ENCODE results near the gene GRB7.

Gene GRB7

GRCh38 chr17:39777534-39778365, 40.0 kb downstream of the GRB7 start:
- Mint-ChIP-seq H3K27ac (peak overlapping the region; percentile 95), H3K4me3 (peak overlapping the region; percentile 80), H3K27me3 (no peaks in the 10 kb centered on the region), H3K4me1 (ENCODE audit: low read depth) (peaks cover 87% of the 10 kb centered on the region), H3K9me3 (no peaks in the 10 kb centered on the region), H3K36me3 (ENCODE audit: low read depth) (peaks cover 93% of the 10 kb centered on the region)
- DNase-seq: no peak

- Mint-ChIP-seq H3K27ac (peak overlapping the region; percentile 81), H3K9me3 (no peaks in the 10 kb centered on the region), H3K4me1 (ENCODE audit: low read depth) (peaks cover 78% of the 10 kb centered on the region), H3K4me3 (no peak overlapping the region), H3K27me3 (no peaks in the 10 kb centered on the region), H3K36me3 (ENCODE audit: low read depth) (peaks cover 92% of the 10 kb centered on the region)
- DNase-seq: no peak
These were observed 43.5 kb downstream of the GRB7 start for GRCh38 chr17:39781031-39781860.

- peaks cover 92% of the 10 kb centered on the region for H3K36me3 Mint-ChIP-seq (ENCODE audit: low read depth)
These were observed 44.1 kb downstream of the GRB7 start for GRCh38 chr17:39781861-39782213.

GRCh38 chr17:39782481-39782880, 44.7 kb downstream of the GRB7 start:
- Mint-ChIP-seq H3K9me3 (no peaks in the 10 kb centered on the region), H3K27ac (peak overlapping the region; percentile 81), H3K4me3 (no peak overlapping the region), H3K4me1 (ENCODE audit: low read depth) (peaks cover 77% of the 10 kb centered on the region), H3K36me3 (ENCODE audit: low read depth) (peaks cover 92% of the 10 kb centered on the region), H3K27me3 (no peaks in the 10 kb centered on the region)
- DNase-seq: no peak

More at GRCh38 chr17:39781861-39782213, 44.1 kb downstream of the GRB7 start:
- peaks cover 77% of the 10 kb centered on the region for H3K4me1 Mint-ChIP-seq (ENCODE audit: low read depth)
- DNase-seq: no peak
- H3K27me3 Mint-ChIP-seq: no peaks in the 10 kb centered on the region
- H3K4me3 Mint-ChIP-seq: no peak overlapping the region
- H3K27ac Mint-ChIP-seq: peak overlapping the region; percentile 81
- no peaks in the 10 kb centered on the region for H3K9me3 Mint-ChIP-seq

GRCh38 chr17:39782980-39783379, 45.2 kb downstream of the GRB7 start:
- Mint-ChIP-seq H3K27me3 (no peaks in the 10 kb centered on the region), H3K4me3 (no peak overlapping the region), H3K4me1 (ENCODE audit: low read depth) (peaks cover 77% of the 10 kb centered on the region), H3K27ac (peak overlapping the region; percentile 28), H3K9me3 (no peaks in the 10 kb centered on the region), H3K36me3 (ENCODE audit: low read depth) (peaks cover 92% of the 10 kb centered on the region)
- DNase-seq: no peak

GRCh38 chr17:39787041-39787440, 49.3 kb downstream of the GRB7 start:
- Mint-ChIP-seq H3K36me3 (ENCODE audit: low read depth) (peaks cover 95% of the 10 kb centered on the region), H3K27me3 (no peaks in the 10 kb centered on the region), H3K9me3 (no peaks in the 10 kb centered on the region), H3K4me3 (no peak overlapping the region), H3K27ac (no peak overlapping the region), H3K4me1 (ENCODE audit: low read depth) (peaks cover 73% of the 10 kb centered on the region)
- no peak for DNase-seq

GRCh38 chr17:39787743-39788484, 50.2 kb downstream of the GRB7 start:
- peaks cover 95% of the 10 kb centered on the region for H3K36me3 Mint-ChIP-seq (ENCODE audit: low read depth)
- no peak overlapping the region for H3K4me3 Mint-ChIP-seq
- H3K27ac Mint-ChIP-seq: no peak overlapping the region
- no peak for DNase-seq
- no peaks in the 10 kb centered on the region for H3K9me3 Mint-ChIP-seq
- H3K27me3 Mint-ChIP-seq: no peaks in the 10 kb centered on the region
- peaks cover 73% of the 10 kb centered on the region for H3K4me1 Mint-ChIP-seq (ENCODE audit: low read depth)

GRCh38 chr17:39791111-39791992, 53.6 kb downstream of the GRB7 start:
- Mint-ChIP-seq H3K9me3 (no peaks in the 10 kb centered on the region), H3K27me3 (no peaks in the 10 kb centered on the region), H3K36me3 (ENCODE audit: low read depth) (peaks cover 87% of the 10 kb centered on the region), H3K27ac (peak overlapping the region; percentile 96), H3K4me1 (ENCODE audit: low read depth) (peaks cover 77% of the 10 kb centered on the region), H3K4me3 (peak overlapping the region; percentile 52)
- DNase-seq: no peak

GRCh38 chr17:39792526-39793221, 54.9 kb downstream of the GRB7 start:
- Mint-ChIP-seq H3K27ac (peak overlapping the region; percentile 95), H3K9me3 (peaks cover 2% of the 10 kb centered on the region), H3K27me3 (no peaks in the 10 kb centered on the region), H3K36me3 (ENCODE audit: low read depth) (peaks cover 79% of the 10 kb centered on the region), H3K4me3 (peak overlapping the region; percentile 52), H3K4me1 (ENCODE audit: low read depth) (peaks cover 70% of the 10 kb centered on the region)
- DNase-seq: no peak

GRCh38 chr17:39793301-39793872, 55.6 kb downstream of the GRB7 start:
- Mint-ChIP-seq H3K4me1 (ENCODE audit: low read depth) (peaks cover 71% of the 10 kb centered on the region), H3K9me3 (peaks cover 2% of the 10 kb centered on the region), H3K27me3 (no peaks in the 10 kb centered on the region), H3K4me3 (peak overlapping the region; percentile 48), H3K27ac (peak overlapping the region; percentile 95), H3K36me3 (ENCODE audit: low read depth) (peaks cover 79% of the 10 kb centered on the region)
- DNase-seq: no peak

GRCh38 chr17:39794249-39794970, 56.7 kb downstream of the GRB7 start:
- H3K27me3 Mint-ChIP-seq: no peaks in the 10 kb centered on the region
- H3K9me3 Mint-ChIP-seq: peaks cover 2% of the 10 kb centered on the region
- peaks cover 76% of the 10 kb centered on the region for H3K36me3 Mint-ChIP-seq (ENCODE audit: low read depth)
- peaks cover 77% of the 10 kb centered on the region for H3K4me1 Mint-ChIP-seq (ENCODE audit: low read depth)
- H3K4me3 Mint-ChIP-seq: peak overlapping the region; percentile 37
- DNase-seq: no peak
- peak overlapping the region; percentile 95 for H3K27ac Mint-ChIP-seq
